GM12872 (cell line): ENCODE data around the gene CMIP.

Experiments
- CTCF ChIP-seq: IDR thresholded peaks from 3 replicates; pipeline ENCODE4 v1.5.1; 2011; ENCODE audit warnings: low read depth, mild to moderate bottlenecking, low read length, moderate library complexity; ENCODE audit not compliant: insufficient read depth

The CMIP gene

DNA sequence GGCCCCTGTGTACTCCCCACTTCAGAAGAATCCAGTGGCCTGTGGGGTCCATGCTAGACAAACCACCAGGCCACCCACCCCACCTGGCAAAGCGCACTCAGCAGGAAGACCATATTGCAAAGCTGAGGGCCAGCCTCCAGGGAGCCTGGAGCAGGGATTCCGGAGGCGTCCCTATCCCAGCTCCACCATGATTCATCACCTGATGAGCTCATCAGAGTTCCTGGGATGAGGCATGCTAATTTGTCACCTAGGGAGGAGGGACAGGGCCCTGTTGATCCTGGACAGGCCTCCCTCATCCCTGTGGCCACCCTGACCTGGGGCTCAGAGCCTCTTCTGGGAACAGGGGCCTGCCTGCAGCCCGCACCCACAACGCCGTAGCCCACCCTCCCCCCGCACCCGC, 202.9 kb downstream of the CMIP start:
- TF ChIP-seq CTCF = no peak

DNA sequence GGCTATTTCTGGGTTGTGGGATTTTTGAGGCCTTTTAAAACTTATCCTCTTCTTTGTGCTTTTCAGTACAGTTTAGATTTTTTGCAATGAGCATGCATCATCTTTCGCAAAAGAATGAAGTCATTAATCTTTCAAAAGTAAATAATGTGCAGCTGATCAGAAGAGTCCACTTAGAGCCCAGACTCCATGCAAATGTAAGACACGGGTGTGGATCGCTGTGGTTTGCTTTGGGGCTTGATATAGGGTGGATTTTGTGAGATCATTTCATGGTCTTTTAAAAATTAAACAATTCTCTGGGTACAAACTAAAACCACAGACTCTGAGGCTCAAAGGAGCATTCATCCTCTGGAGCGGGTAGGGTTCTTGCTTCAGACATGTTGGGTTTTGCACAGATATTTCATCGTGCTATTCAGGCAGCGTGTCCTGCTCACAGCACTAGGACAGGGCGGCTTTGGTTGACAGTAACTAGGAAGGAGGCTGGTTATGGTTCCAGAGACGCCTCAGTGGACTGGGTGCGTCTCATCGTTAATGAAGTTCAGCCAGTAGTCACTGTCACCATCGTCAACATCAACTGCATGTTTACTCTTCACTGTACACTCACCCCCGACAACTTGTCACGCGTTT, 205.1 kb downstream of the CMIP start:
- no peak for TF ChIP-seq CTCF

DNA sequence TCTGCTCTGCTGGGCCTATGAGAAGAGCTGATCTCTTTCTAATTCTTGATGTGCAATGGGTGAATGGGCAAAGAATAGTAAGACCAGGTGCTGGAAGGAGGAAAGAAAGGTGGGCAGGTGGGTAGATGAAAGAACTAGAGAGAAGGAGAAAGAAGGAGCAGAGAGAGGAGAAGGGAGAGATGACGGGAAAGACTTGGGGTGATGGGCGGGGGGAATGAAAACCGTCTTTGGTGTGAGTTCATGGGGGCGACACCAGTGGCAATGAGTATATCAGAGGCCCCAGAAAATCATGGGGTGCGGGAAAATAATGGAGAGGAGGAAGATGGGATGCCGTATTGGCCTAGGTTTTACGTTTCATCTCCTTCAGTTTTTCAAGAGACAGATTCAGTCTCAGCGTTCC, 205.7 kb downstream of the CMIP start:
- no peak for TF ChIP-seq CTCF

GRCh38 chr16:81650982-81651562, 206.5 kb downstream of the CMIP start:
- TF ChIP-seq CTCF = no peak

DNA sequence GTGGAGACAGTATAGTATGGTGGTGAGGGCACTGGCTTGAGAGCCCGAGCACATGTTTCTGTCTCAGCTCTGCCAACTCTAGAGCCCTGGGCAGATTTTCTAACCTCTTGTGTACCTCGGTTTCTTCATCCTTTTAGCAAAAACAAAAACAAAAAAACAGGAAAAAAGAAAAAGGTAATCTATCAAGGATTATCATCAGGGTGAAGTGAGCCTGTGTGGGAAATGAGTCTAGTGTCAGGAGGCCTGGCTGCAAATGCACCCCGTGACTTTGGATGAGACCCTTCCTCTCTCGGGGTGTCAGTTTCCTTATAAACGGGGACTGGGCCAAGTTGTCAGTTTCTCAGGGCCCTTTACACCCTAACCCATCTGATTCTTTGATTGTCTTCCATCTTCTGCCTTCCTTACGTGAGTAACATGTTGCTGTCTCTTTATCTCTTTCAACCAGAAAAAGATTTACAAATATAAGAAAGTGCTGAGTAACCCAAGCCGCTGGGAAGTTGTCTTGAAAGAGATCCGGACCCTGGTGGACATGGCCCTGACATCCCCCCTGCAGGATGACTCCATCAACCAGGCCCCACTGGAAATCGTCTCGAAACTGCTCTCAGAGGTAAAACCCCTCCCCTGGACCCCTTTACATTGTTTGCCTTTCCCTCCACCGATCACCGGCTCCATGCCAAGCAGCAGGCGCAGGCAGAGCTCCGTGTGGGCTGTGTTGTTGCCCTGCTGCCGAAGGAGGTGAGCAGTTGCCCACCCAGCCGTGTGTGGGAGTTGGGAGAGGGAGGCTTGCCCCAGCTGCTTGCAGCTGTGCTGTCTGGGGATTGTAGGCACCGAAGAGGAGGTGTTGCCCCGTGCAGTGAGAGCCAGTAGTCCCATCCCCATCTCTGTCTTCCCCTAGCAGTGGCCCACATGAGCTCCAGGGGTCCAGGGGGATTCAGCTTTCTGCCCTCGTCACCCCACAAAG, 207.4 kb downstream of the CMIP start:
- TF ChIP-seq CTCF = no peak

DNA sequence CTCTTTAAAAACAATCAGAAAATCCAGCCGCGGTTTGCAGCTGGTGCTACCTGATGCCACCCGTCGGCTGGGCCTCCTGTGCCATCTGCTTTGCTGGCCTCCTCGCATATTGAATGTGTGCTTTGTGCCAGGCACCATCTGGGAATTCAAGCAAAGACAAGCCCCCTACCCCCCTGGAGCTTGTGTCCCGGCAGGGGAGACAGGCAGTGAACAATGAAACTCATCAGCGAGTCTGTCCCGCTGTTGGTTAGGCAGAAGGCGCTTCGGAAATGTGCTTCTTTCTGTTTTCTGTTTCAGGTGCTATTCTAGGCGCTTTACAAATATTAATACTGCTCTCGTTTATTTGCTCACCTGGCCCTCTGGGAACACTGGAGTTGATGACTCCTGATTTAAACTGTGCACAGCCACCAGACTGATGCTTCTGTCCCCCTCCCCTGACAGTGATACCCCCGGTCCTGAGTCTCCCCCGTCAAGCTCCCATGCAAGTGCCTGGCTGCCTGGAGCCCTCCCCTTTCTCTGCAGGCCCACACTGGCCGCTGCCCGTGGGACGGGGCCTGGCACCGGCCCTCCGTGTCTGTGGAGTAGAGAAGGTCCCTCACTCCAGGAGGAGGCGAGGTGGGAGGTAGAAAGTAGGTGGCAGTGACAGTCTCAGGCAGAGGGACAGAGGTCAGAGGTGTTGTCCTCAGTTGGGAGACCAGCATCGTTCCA, 208.3 kb downstream of the CMIP start:
- TF ChIP-seq CTCF = no peak

DNA sequence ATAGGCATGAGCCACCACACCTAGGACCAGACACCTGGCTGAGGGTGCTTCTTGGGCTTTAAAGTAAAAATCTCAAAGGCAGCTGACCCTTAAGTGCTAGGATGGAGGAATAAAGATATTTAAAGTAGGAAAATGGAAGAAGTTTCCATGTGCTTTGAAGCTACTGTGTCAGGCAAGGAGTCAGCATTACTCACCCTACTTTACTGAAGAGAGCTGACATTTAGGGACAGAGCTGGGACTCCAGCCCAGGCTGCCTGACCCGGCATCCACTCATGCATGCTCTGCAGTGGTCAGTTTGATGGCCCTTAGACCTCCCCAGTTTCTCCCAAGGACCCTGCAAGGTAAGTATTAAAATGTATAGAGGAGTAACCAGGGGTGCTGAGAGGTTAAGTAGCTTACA, 209.7 kb downstream of the CMIP start:
- TF ChIP-seq CTCF = no peak
